ENCODE results near the gene SMTN.
"Not testable (repeated sequence)": the region's sequence is repeated elsewhere in the genome, so short reads cannot be mapped to it uniquely, and the experiment has no call there.

SMTN gene

DNA sequence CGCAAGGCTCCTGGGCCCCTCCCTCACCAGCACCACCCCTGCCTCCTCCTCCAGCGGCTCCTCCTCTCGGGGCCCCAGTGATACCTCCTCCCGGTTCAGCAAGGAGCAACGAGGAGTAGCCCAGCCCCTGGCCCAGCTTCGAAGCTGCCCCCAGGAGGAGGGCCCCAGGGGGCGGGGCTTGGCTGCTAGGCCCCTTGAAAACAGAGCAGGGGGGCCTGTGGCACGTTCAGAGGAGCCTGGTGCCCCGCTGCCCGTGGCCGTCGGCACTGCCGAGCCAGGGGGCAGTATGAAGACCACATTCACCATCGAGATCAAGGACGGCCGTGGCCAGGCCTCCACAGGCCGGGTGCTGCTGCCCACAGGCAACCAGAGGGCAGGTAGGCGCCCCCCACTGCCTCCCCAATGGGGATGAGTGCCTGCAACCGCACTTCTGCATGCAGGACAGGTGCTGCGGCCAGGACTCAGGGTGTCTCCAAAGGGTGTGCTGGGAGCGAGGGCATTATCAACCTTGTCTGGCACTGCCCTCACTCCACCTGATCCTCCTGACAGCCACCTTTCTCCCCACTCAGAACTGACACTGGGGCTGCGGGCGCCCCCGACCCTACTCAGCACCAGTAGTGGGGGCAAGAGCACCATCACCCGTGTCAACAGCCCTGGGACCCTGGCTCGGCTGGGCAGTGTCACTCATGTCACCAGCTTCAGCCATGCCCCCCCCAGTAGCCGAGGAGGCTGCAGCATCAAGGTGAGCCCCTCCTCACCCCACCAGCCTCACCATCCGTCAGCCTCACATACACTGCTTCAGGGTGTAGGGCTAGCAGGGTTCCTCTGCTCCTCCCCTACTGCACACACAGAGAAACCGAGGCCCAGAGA is 10.2 kb downstream of the SMTN start:
- no peak for DNase-seq

DNA sequence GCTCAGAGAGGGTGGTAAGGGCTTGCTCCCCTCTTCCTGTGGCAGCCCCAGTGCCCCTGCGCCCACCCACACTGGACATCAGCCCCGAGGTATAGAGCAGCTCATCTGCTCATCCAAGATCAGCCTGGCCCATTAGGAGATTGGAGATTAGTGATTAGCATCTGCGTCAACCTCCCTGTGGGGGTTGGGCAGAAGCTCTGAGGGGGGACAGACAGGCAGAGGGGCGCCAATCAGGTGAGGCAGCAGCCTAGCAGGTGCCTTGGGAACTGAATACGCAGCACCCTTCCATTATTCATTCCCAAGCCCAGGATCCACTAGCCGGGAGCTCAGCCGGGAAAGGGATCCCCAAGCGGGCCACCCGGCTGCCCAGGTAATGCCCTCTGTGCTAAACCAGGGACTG is 11.0 kb downstream of the SMTN start:
- no peak for DNase-seq

DNA sequence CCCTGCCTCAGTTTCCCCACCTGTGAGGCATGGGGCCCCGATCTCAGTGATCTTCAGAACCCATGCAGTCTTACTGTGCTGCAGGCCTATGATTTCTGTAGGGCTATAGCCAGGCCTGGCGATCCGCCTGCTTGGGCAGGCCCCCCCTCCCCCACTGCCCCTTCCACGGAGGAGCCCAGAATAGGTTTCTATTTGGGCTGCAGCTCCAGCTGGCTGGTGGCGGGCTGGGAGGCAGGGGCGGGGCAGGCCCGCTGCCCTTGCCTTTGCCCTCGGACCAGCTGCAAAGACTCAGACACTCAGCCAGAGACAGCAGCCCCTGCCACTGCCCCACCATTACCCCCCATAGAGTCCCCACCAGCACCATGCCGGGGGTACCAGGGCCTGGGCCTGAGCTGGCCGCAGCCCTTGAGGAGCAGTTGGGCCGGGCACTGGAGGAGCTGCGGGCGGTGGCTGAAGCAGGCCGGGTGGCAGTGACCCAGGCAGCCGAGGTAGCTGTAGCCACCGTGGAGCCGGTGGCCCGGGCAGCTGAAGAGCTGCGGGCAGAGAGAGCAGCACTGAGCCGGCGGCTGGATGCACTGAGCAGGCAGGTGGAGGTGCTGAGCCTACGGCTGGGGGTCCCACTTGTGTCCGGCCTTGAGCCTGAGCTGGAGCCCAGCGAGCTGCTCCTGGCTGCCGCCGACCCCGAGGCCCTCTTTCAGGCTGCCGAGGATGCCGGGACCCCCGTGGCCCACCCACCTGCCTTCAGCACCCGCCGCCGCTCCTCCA is 12.2 kb downstream of the SMTN start:
- DNase-seq: no peak

DNA sequence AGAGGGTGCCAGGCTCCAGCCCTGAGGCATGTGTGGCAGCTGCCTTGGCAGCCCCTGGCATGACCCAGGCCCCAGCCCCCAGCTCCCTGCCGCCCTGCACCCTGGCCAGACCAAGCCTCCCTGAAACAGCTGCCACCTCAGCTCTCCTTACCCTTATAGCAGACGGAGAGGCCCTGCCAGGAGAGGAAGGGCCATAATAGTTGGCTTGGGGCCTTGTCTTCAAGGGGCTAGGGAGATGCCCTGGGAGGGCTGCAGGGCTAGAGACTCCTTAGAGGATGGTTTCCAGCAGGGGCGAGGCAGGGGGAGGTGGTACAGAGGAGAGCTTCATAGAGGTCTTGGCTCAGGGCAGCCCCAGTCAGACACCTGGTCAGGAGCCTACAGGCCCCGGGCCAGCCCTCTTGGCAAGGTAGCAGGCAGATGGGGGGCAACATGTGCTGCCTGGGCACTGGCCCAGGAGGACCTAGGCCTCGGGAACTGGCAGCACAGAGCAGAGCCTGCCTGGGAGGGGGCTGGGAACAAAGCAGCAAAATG is 13.0 kb downstream of the SMTN start:
- DNase-seq: no peak

DNA sequence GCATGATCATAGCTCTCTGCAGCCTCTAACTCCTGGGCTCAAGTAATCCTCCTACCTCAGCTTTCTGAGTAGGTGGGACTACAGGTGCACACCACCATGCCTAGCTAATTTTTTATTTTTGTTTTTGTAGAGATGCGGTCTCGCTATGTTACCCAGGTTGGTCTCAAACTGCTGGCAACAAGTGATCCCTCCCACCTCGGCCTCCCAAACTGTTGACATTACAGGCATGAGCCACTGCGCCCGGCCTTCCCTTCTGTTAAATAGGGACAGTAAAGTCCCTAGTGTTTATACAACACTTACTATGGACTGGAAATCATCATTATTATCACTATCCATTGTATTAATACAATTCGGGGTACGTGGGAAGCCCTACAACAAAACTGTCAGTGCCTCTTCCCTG is 13.6 kb downstream of the SMTN start:
- DNase-seq: no peak

DNA sequence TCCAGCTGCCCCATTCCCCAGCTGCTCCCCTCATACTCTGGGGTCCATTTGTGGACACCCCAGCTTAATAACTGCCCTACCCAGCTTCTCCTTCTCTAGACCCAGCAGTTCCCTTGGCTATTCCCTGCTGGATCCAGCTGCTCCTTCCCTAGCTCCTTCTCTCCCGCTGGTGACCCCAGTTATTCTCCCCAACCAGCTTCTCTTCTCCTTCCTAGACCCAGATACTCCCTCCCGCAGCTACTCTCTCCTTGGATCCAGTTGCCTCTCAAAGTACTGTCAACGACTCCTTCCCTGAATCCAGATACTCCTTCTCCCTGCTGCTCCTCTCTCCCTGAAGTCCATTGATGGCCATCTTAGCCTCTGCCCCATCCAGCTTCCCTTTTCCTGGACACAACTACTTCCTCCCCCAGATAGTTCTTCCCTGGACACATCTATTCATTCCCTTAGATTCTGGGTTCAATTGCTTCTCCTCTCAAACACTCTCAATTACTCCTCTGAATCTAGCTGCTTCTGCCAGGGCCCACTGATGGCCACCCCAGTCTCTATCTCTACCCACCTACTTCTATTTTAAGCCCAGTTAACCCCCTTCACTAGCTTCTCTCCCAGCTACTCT is 14.6 kb downstream of the SMTN start:
- DNase-seq: no peak

DNA sequence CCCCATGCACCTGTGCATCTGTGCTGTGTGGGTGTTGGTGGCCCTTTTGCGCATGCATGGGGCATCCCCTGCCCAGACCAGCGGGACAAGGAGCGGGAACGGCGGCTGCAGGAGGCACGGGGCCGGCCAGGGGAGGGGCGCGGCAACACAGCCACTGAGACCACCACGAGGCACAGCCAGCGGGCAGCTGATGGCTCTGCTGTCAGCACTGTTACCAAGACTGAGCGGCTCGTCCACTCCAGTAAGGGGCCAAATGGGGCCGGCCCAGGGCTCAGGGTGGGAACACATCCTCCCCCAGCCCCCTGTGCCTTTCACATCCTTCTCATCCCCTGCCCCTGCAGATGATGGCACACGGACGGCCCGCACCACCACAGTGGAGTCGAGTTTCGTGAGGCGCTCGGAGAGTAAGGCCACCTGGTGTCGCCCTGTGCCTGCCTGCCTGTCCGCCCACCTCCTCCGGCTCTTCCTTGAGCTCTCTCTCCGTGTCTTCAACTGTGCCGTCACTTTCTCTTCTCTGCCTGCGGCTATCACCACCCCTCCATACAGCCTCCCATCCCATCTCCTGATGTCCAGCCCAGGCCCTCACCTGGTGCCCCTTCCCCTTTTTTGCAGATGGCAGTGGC is 15.7 kb downstream of the SMTN start:
- no peak for DNase-seq

DNA sequence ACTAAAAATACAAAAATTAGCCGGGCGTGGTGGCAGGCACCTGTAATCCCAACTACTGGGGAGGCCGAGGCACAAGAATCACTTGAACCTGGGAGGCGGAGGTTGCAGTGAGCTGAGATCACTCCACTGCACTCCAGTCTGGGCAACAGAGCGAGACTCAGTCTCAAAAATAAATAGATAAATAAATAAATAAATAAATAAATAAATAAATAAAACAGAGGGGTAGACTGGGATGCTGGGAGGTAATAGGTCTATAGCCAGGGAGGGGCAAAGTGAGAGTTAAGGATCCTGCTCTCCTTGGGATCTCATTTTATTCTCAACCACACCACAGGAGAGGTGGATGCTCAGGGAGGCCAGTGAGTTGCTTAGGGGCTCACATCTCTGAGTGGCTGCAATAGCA is 16.4 kb downstream of the SMTN start:
- not testable (repeated sequence) for DNase-seq

DNA sequence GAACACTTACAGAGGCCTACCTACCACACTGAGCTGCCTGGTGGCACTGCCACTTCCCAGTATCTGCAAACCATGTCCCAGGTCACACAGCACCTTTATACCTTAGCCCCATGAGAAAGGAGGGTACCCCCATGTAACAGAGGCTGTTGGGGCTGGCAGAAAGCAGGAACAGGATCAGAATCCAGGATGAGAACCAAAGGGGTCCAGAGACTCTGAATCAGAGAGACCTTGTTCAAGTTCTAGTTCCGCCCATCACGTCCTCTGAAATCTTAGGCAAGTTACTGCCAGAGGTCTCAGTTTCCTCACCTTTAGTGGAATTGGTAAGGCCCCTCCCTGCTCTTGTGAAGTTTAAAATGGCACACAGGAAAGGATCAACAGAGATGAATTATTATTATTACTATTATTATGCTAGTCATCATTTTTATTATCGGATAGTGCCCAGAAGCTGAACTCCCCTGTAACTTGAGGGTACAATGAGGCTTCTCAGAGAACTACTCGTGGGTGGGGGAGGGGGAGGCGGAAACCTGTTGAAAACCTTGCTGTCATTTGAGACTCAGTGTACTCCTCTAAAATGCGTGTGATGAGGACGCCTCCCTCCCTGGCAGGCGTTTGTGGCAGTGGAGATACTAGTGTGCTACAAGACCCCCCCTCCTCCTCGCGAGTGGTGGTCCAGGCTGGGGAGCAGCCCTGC is 17.0 kb downstream of the SMTN start:
- DNase-seq: no peak

DNA sequence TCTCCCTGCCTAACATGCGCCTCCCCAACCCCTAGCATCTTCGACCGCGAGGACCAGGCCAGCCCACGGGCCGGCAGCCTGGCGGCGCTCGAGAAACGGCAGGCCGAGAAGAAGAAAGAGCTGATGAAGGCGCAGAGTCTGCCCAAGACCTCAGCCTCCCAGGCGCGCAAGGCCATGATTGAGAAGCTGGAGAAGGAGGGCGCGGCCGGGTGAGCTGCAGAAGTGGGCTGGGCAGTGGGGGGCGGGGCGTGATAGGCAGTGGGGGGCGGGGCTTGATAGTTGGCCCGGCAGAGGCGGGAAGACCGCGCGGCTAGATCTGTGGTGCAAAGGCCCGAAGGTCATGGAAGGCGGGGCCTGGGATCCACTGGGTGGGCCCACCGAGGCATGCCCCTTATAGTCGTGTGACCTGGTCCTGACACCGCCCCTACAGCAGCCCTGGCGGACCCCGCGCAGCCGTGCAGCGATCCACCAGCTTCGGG is 17.6 kb downstream of the SMTN start:
- DNase-seq: no peak

DNA sequence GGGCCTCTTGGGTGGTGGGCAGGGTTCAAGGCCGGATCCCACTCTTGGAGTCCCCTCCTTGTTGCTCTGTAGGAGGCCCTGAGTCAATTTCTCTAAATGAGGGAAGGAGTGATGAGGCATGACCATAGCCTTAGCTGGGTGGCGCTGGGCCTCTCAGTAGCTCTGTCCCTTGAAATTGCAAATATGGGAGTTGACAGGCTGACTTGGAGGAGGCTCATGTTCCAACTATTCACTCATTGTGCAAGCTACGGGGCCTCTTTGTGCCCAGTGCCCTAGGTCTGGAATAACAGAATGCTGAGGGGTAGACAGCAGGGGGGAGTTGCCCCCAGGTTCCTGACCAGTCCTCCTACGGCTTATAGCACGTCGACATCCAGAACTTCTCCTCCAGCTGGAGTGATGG is 18.3 kb downstream of the SMTN start:
- no peak for DNase-seq

DNA sequence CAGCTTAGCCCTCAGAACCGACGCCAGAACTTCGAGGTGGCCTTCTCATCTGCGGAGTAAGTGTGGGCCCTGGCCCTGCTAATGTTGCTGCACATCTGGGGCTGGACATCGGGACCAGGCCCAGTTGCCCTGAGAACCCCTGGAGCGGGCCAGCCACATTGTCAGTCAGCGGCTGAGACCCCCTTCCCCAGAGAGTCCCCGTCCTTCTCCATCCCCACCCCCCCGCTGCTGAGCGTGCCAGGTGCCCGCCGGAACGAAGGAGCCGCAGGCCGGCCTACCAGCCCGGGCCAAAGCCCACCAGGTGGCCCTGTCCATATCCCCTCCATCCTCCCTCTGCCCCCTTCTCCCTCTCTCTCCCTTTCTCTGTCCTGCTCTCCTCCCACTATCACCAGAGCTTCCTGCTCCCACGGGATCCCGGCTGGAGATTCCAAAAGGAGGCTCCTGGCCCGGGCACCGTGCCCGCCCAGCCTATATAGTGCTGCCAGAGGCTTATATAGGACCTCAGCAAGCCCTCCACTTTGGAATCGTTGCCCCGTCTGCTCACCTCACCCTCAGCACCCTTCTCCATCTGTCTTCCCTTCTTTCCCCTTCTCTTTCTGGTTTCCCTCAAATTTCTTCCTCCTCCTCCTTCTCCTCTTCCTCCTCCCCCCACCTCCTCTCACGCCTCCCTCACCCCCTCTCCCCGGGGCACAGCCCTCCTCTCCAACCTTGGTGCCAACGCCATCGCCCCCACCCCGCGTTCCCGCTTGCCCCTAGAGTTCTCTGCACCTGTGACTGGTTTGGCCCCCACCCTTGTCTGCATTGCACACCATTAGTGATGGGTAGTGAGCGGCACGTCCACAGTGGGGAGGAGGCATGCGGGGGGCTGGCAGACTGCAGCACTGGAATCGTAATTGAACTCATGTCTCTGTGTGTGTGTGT is 19.0 kb downstream of the SMTN start:
- DNase-seq: no peak

DNA sequence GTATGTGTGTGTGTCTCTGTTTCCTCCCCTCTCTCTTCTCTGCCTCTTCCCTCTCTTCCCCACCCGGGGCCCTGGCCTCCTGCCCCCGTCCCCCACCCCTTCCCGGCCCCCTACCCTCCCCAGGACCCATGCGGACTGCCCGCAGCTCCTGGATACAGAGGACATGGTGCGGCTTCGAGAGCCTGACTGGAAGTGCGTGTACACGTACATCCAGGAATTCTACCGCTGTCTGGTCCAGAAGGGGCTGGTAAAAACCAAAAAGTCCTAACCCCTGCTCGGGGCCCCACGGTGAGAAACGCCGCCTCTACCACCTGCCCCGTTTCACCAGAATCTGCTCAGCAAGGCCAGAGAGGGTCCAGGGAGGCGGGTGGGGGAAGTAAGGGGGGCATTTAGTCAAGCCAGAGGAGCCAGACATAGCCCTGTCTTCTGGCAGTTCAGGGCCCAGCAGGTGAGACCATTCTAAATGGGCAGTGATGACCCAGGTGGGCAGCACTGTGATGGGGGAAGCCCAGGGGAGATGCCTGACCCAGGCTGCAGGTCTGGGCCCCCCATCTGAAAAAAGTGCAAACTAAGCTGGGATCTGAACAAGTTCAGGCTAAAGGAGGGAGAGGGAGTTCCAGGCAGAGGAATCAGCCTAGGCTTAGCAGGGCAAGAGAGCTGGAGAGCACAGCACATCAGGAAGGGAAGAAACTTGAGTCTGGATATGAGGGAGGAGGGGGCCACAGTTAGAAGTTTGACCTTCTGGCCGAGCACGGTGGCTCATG is 19.8 kb downstream of the SMTN start:
- no peak for DNase-seq

DNA sequence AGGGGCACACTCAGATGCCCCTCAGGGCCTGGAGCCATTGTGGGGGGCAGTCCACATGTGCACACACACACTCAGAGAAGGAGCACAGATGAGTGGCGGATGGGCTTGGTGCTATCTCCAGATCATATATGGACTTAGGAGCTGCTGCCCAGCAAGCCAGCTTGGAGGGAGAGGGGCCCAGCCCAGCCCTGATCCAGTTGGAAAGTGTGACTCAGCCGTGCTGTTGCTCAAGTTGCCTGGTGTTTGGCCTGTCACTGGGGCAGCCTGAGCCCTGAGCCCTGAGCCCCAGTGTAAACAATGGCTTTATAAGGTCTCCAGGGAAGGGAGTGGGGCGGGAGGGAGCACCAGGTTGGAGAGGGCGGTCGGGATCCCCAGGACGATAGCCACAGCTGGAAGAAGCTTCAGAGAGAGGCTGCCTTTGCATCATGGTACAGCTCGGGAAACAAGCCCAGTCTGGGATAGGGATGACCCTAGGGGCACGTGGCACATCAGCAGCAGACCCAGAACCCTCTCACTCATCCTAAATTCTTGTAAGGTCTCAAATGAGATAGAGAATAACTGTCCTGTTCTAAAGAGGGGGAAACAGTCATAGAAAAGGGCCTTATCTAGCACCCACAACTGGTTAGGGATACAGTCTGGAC is 21.4 kb downstream of the SMTN start:
- no peak for DNase-seq

DNA sequence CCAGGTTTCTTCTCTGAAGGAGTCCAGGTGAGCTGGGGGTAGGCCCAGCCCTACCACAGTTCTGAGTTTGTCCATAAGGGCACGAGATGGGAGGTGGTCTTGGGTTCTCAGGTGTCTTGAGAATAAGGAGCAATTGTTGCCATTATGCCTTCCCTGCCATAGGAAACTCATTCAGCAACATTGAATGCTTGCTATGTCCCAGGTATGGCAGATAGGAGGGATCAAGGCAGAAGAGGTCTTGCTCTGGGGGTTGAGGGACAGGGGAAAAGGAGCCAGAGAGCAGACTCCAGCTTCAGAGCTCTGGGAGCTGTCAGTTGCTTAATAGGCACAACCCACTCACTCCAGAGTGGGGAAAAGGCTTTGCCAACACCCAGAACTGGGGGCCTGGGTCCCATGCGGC is 22.0 kb downstream of the SMTN start:
- DNase-seq: no peak

DNA sequence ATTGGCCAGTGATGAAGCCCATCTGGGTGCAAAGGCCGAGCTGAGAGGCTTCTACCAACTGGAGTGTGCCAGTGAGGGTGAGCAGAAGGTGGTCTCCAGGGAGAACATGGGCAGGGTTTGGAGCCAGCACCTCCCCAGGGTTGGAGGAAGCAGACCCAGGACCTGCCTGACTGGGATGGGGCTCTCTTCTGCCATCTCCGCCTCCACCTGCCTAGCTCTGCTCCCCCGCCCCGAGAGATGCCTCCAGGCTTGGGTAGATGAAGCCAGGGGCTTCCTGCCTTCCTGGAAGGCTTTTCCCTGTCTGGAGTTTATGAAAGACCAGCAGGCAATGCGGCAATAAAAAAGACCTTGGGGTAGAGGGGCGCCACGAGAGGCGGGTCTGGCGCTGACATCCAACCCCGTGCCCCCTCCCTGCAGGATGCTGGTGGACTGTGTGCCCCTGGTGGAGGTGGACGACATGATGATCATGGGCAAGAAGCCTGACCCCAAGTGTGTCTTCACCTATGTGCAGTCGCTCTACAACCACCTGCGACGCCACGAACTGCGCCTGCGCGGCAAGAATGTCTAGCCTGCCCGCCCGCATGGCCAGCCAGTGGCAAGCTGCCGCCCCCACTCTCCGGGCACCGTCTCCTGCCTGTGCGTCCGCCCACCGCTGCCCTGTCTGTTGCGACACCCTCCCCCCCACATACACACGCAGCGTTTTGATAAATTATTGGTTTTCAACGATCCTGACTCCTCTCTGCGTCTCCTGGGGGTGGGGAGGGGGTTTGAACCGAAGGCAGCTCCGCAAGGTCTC is 23.0 kb downstream of the SMTN start:
- DNase-seq: no peak

DNA sequence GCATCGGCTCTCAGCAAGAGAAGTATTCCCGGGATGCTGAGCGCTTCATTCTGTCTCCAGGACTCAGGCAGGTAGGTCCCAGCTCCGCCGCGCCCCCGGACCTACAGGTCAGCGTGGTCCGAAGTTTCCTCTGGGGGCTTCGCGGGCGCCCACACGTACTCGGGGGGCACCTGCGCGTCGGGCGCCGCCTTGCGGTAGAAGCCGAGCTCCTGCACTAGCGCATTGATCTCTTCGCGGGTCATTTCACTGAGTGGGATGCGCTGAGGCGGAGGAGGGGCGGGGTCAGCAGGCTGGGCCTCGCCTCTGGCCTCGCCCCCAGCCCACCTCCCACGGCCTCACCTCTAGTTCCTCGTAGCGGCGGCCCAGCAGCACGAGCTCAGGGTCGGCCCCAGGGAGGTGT is 23.8 kb downstream of the SMTN start:
- DNase-seq: no peak

DNA sequence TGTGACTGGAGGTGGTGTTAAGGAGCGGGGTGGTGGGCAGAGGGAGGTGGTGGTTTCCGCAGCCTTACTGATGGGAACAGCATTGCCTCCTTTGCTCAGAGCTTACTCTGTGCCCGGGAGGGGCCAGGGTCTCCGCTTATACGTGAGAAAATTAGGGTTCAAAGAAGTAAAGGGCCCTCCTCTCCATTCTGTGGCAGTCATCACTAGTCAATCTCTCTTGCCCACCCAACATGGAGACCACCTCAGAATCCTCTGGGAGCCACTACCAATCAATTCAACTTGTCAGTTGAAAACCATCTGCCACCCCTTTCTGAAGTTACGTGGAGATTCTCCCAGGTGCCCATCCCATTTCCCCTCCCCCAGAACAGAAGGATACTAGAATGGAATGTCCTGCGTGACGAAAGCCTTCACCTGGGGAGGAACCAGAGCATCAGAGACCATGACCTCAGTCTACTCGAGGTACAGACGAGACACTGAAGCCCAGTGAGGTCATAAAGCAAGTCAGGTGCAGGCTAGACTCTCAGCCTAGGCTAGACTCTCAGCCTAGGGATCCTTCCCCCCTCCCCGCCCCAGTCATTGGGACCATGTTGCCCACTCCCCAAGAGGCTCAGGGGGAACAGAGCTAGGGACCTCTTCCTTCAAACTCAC is 24.3 kb downstream of the SMTN start:
- no peak for DNase-seq
